GM11168 (cell line): ENCODE data around the gene DMPK.

ENCODE experiments used
- in situ Hi-C: fragments of 300-500 bp; cut with MboI; formaldehyde crosslinking; loops from one replicate; pipeline ENCODE4 v1.12.0; 2022; ENCODE audit warnings: low sequenced_read_pairs; ENCODE audit not compliant: unreplicated experiment

Gene DMPK

GRCh38 chr19:45789035-45789786 lies 6.9 kb upstream of the DMPK start:
- in situ Hi-C loops: no loop called here

GRCh38 chr19:45786533-45786894 lies 4.2 kb upstream of the DMPK start:
- in situ Hi-C loops: no loop called here

GRCh38 chr19:45785781-45786532 lies 3.7 kb upstream of the DMPK start:
- in situ Hi-C loops: no loop called here

- in situ Hi-C loops: no loop called here
Observed at GRCh38 chr19:45785097-45785496, 2.8 kb upstream of the DMPK start.

GRCh38 chr19:45784096-45784495 lies 1.8 kb upstream of the DMPK start:
- in situ Hi-C loops: no loop called here

- in situ Hi-C loops: no loop called here
Observed at GRCh38 chr19:45782820-45783785, 813 bp upstream of the DMPK start.

GRCh38 chr19:45781214-45782161 lies 802 bp downstream of the DMPK start:
- in situ Hi-C loops: no loop called here

- in situ Hi-C loops: no loop called here
Observed at GRCh38 chr19:45780448-45781213, 1.7 kb downstream of the DMPK start.

GRCh38 chr19:45780146-45780447 lies 2.2 kb downstream of the DMPK start:
- in situ Hi-C loops: no loop called here

- in situ Hi-C loops: no loop called here
Observed at GRCh38 chr19:45779231-45780145, 2.8 kb downstream of the DMPK start.

GRCh38 chr19:45778010-45778661 lies 4.2 kb downstream of the DMPK start:
- in situ Hi-C loops: no loop called here

GRCh38 chr19:45777395-45777961 lies 4.8 kb downstream of the DMPK start:
- in situ Hi-C loops: no loop called here

GRCh38 chr19:45774765-45775164 lies 7.5 kb downstream of the DMPK start:
- in situ Hi-C loops: no loop called here

GRCh38 chr19:45773384-45773783 lies 8.9 kb downstream of the DMPK start:
- in situ Hi-C loops: no loop called here

GRCh38 chr19:45772912-45773311 lies 9.4 kb downstream of the DMPK start:
- in situ Hi-C loops: no loop called here

GRCh38 chr19:45772130-45772840 lies 10.0 kb downstream of the DMPK start:
- in situ Hi-C loops: no loop called here
